ENCODE results near the gene CDC37.

The CDC37 gene

GRCh38 chr19:10352764-10353671 is 50.3 kb downstream of the CDC37 start:
- DNase-seq: no peak

- DNase-seq: no peak
Observed at GRCh38 chr19:10346509-10346908, 56.8 kb downstream of the CDC37 start.

DNA sequence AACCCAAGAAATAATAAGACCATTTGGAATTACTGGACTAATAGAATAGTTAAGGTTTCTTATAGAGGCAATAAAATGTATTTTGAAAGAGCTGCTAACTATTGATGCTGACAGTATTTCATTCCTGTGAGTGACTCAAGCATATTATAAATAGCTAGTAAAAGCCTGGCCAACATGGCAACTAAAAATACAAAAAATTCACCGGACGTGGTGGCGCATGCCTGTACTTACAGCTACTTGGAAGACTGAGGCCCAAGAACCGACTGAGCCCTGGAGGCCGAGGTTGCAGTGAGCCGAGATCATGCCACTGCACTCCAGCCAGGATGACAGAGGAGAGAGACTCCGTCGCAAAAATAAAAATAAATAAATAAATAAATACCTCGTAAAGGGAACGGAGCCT is 58.6 kb downstream of the CDC37 start:
- DNase-seq: no peak

DNA sequence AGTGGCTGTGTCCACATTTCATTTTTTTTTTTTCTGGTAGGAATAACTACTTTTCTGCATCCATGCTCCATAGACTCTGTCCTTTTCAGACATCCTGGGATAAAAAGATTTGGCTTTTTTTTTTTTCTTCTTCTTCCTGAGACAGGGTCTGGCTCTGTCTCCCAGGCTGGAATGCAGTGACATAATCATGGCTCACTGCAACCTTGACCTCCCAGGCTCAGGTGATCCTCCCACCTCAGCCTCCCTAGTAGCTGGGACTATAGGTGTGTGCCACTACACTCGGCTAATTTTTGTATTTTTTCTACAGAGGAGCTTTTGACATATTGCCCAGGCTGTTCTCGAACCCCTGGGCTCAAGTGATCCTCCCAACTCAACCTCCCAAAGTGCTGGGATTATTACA is 59.8 kb downstream of the CDC37 start:
- no peak for DNase-seq
